ENCODE measurements around the gene GATAD2A. TPM values are rescaled to one million over a fixed set of nuclear protein-coding genes. Genes with fewer than 3 reads are reported as not detected.
A peak's percentile ranks its signal among the peaks of the same experiment; 100 is the strongest.

Gene GATAD2A
- total RNA-seq, 1 donor from 2014 or later = 102 TPM

DNA sequence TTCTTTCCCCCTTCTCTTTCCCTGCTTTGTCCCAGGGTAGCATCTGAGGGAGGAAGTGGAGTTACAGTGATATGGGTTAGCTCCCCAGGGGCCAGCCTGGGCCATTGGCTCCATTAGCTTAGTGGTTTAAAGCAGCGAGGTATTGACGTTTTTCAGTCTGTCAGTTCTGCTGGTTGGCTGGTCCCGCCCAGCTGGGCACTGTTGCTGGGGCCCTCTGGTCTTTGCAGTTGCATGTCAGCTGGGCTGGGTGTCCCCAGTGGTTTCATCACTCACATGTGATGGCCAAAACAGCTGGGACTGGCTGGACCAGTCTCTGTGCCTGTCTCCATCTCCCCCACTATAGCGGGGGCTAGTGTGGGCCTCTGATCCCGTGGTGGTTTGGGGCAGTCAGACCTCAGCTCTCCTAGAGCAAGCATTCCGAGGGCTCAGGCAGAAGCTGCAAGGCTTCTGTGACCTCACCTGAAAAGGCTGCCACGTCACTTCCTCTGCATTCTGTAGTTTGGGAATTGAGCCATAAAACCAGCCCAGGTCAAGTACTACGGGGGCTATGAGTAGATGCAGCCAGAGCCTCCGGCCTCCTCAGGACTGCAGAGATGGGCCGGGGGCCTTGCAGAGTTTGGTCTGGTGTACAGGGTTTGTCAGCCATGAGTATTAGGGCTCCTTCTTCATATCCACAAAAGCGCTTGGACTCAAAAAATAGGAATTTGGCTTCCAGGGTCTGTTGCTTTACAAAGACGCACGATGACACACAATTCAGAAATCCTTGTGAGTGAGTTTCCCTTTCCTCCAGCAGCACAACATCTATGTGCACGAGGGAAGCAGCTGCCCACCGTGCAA, 79.9 kb downstream of the GATAD2A start:
- peak overlapping the region; percentile 34 for H3K4me3 Mint-ChIP-seq

DNA sequence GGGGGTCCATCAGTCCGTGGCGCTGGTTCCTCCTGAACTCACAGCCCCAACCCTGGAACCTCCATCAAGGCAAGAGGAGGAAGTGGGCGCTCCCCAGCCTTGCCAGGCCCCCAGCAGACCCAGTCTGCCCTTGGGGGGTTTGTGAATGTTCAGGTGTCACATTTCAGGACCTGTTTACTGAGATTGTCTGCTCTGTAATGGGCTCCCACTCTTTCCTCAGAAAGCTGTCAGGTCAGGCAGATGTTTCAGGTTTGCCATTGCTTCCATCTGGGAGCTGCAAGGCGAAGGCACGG, 80.5 kb downstream of the GATAD2A start:
- no peak for TF ChIP-seq CTCF (conservative IDR thresholded peaks at IDR 0.05)
- peak overlapping the region; percentile 34 for H3K4me3 Mint-ChIP-seq
- peak overlapping the region; percentile 94 for H3K27ac Mint-ChIP-seq
- H3K4me1 Mint-ChIP-seq (ENCODE audit: unreplicated experiment) = peaks cover 65% of the 10 kb centered on the region
- no peaks in the 10 kb centered on the region for H3K9me3 Mint-ChIP-seq
- H3K27me3 Mint-ChIP-seq = no peaks in the 10 kb centered on the region
- DNase-seq (ENCODE audit: extremely low spot score, unreplicated experiment) = no peak
- peaks cover 4% of the 10 kb centered on the region for H3K36me3 Mint-ChIP-seq

More for the DNA sequence above, 79.9 kb downstream of the GATAD2A start:
- H3K36me3 Mint-ChIP-seq = peaks cover 4% of the 10 kb centered on the region
- H3K27me3 Mint-ChIP-seq = no peaks in the 10 kb centered on the region
- H3K9me3 Mint-ChIP-seq = no peaks in the 10 kb centered on the region
- peaks cover 61% of the 10 kb centered on the region for H3K4me1 Mint-ChIP-seq (ENCODE audit: unreplicated experiment)
- DNase-seq (ENCODE audit: extremely low spot score, unreplicated experiment) = no peak
- TF ChIP-seq CTCF (conservative IDR thresholded peaks at IDR 0.05) = no peak
- H3K27ac Mint-ChIP-seq = peak overlapping the region; percentile 74

- Mint-ChIP-seq H3K9me3 (no peaks in the 10 kb centered on the region), H3K27ac (peak overlapping the region; percentile 94), H3K4me1 (ENCODE audit: unreplicated experiment) (peaks cover 65% of the 10 kb centered on the region), H3K27me3 (no peaks in the 10 kb centered on the region), H3K4me3 (peak overlapping the region; percentile 41), H3K36me3 (peaks cover 4% of the 10 kb centered on the region)
- no peak for TF ChIP-seq CTCF (conservative IDR thresholded peaks at IDR 0.05)
- DNase-seq (ENCODE audit: extremely low spot score, unreplicated experiment) = no peak
Measured at GRCh38 chr19:19486343-19487076, 81.0 kb downstream of the GATAD2A start.

- no peak for TF ChIP-seq CTCF (conservative IDR thresholded peaks at IDR 0.05)
- Mint-ChIP-seq H3K9me3 (no peaks in the 10 kb centered on the region), H3K4me3 (no peak overlapping the region), H3K36me3 (peaks cover 4% of the 10 kb centered on the region), H3K4me1 (ENCODE audit: unreplicated experiment) (peaks cover 65% of the 10 kb centered on the region), H3K27ac (peak overlapping the region; percentile 94), H3K27me3 (no peaks in the 10 kb centered on the region)
- no peak for DNase-seq (ENCODE audit: extremely low spot score, unreplicated experiment)
Measured at GRCh38 chr19:19487077-19487949, 81.8 kb downstream of the GATAD2A start.

Measured in type B pancreatic cell (in vitro differentiated cells).